Left ventricle myocardium inferior (tissue), 1 donor: ENCODE measurements around the gene GCG. TPM values are rescaled to one million over a fixed set of nuclear protein-coding genes. Genes with fewer than 3 reads are reported as not detected.

ENCODE experiments used
- DNase-seq: peaks from one replicate; pipeline ENCODE4 v3.0.0-alpha.2; 2020
- H3K27ac ChIP-seq: fragments of 200-600 bp; replicated peaks from 2 replicates; pipeline ENCODE4 v1.8.0; 2021
- H3K27me3 ChIP-seq: fragments of 200-600 bp; 2 replicates; pipeline ENCODE4 v1.8.0; 2021; ENCODE audit warnings: low read depth
- H3K36me3 ChIP-seq: fragments of 200-600 bp; 2 replicates; pipeline ENCODE4 v1.8.0; 2021
- H3K4me1 ChIP-seq: fragments of 200-600 bp; 2 replicates; pipeline ENCODE4 v1.8.0; 2021
- H3K4me3 ChIP-seq: fragments of 200-600 bp; 2 replicates; pipeline ENCODE4 v1.8.0; 2021; ENCODE audit warnings: mild to moderate bottlenecking, moderate library complexity
- H3K9me3 ChIP-seq: fragments of 200-600 bp; replicated peaks from 2 replicates; pipeline ENCODE4 v1.8.0; 2021
- CTCF ChIP-seq: fragments of 200-600 bp; IDR thresholded peaks from 2 replicates; pipeline ENCODE4 v1.8.0; 2021; ENCODE audit warnings: antibody characterized with exemption, mild to moderate bottlenecking, borderline replicate concordance
- intact Hi-C: fragments of 100-400 bp; cut with micrococcal nuclease; formaldehyde crosslinking; loops from one replicate; pipeline ENCODE4 v1.11.0; 2022
- total RNA-seq: library from RNA; stranded (reverse); fragmentation: NEBNext Ultra II Directional; extraction: Animal tissue kit (Norgen Biotek cat#: 25700); gene quantifications from one replicate; pipeline ENCODE4 v1.2.1, GENCODE V29; 2021
- donor health status: DM: no; HTN: yes; CAD: no; lungs with severe emphysema.

The GCG gene
- total RNA-seq, 1 donor from 2014 or later = not detected

GRCh38 chr2:162103443-162104009, 48.5 kb downstream of the GCG start:
- TF ChIP-seq CTCF = no peak
- Histone ChIP-seq H3K27ac (no peak overlapping the region), H3K36me3 (no peaks in the 10 kb centered on the region), H3K27me3 (no peaks in the 10 kb centered on the region), H3K9me3 (no peaks in the 10 kb centered on the region), H3K4me3 (no peak overlapping the region), H3K4me1 (peaks cover 21% of the 10 kb centered on the region)
- intact Hi-C loops = no loop called here
- DNase-seq = no peak

DNA sequence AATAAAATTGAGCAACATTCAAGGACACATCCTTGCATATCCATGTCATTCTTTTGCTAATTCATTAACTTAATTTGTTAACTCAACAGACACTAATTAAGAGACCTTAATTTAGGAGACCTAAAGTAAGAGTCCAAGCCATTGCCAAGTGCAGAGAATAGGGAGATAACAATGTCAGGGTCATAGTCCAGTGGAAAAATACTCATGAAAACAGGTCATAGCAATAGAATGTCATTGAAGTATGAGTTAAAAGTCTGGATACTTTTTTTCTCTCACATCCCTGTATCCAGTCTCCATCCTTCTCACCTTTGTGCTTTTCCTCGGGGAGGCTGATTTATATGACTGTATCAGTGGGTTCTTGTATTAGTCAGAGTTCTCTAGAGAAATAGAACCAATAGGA, 51.5 kb downstream of the GCG start:
- no peak overlapping the region for H3K27ac ChIP-seq
- no peaks in the 10 kb centered on the region for H3K36me3 ChIP-seq
- H3K27me3 ChIP-seq = no peaks in the 10 kb centered on the region
- H3K4me1 ChIP-seq = no peaks in the 10 kb centered on the region
- H3K4me3 ChIP-seq = no peak overlapping the region
- intact Hi-C loops = no loop called here
- no peaks in the 10 kb centered on the region for H3K9me3 ChIP-seq
- no peak for DNase-seq
- no peak for TF ChIP-seq CTCF

- no peak overlapping the region for H3K4me3 ChIP-seq
- H3K27me3 ChIP-seq = no peaks in the 10 kb centered on the region
- no peaks in the 10 kb centered on the region for H3K9me3 ChIP-seq
- no peaks in the 10 kb centered on the region for H3K36me3 ChIP-seq
- no peak overlapping the region for H3K27ac ChIP-seq
- intact Hi-C loops = no loop called here
- TF ChIP-seq CTCF = no peak
- H3K4me1 ChIP-seq = no peaks in the 10 kb centered on the region
- DNase-seq = no peak
Measured at GRCh38 chr2:162099836-162100235, 52.2 kb downstream of the GCG start.

Other genes starting within 250 kb of the GCG start
- 4.4 TPM for gene DPP4, start 78.0 kb downstream of the GCG start, total RNA-seq
- gene FAP, start 91.2 kb upstream of the GCG start, total RNA-seq = 0.71 TPM
- gene IFIH1, start 166.4 kb upstream of the GCG start, total RNA-seq = 6.0 TPM
- 7.4 TPM for gene GCA, start 191.9 kb upstream of the GCG start, total RNA-seq